Activated naive CD4-positive, alpha-beta T cell treated with anti-CD3 and anti-CD28 coated beads for 36 hours (primary cell): ENCODE data around the gene EVPLL. TPM values are rescaled to one million over a fixed set of nuclear protein-coding genes. Genes with fewer than 3 reads are reported as not detected.
A peak's percentile ranks its signal among the peaks of the same experiment; 100 is the strongest.
"Not testable (repeated sequence)": the region's sequence is repeated elsewhere in the genome, so short reads cannot be mapped to it uniquely, and the experiment has no call there.

ENCODE experiments used
- CTCF ChIA-PET: fragments of 350-600 bp; sonication (Branson Sonifier 250); formaldehyde crosslinking; loops from one replicate; lab custom pipeline; 2021; ENCODE audit warnings: antibody characterized with exemption; lab: Charles Lee
- DNase-seq: peaks from one replicate; pipeline ENCODE4 v3.0.0-alpha.2; 2020
- H3K27ac Mint-ChIP-seq: one replicate; pipeline ENCODE4 v1.8.0; 2021; ENCODE audit warnings: mild to moderate bottlenecking, mixed read lengths
- H3K27me3 Mint-ChIP-seq: one replicate; pipeline ENCODE4 v1.8.0; 2021; ENCODE audit warnings: low read depth, mixed read lengths
- H3K36me3 Mint-ChIP-seq: one replicate; pipeline ENCODE4 v1.8.0; 2021; ENCODE audit warnings: low read depth, mixed read lengths
- H3K4me1 Mint-ChIP-seq: one replicate; pipeline ENCODE4 v1.8.0; 2021; ENCODE audit warnings: low read depth, mixed read lengths
- H3K4me3 Mint-ChIP-seq: one replicate; pipeline ENCODE4 v1.8.0; 2021; ENCODE audit warnings: mild to moderate bottlenecking, moderate library complexity, mixed read lengths
- H3K9me3 Mint-ChIP-seq: one replicate; pipeline ENCODE4 v1.8.0; 2021; ENCODE audit warnings: mixed read lengths
- intact Hi-C: fragments of 100-400 bp; cut with micrococcal nuclease; formaldehyde crosslinking; loops from one replicate; pipeline ENCODE4 v1.15.1; 2023
- total RNA-seq, 2 experiments: library from RNA; stranded (reverse); gene quantifications; one replicate each; pipeline ENCODE4 v1.2.3, GENCODE V29; 2021

EVPLL gene
- total RNA-seq: not detected

DNA sequence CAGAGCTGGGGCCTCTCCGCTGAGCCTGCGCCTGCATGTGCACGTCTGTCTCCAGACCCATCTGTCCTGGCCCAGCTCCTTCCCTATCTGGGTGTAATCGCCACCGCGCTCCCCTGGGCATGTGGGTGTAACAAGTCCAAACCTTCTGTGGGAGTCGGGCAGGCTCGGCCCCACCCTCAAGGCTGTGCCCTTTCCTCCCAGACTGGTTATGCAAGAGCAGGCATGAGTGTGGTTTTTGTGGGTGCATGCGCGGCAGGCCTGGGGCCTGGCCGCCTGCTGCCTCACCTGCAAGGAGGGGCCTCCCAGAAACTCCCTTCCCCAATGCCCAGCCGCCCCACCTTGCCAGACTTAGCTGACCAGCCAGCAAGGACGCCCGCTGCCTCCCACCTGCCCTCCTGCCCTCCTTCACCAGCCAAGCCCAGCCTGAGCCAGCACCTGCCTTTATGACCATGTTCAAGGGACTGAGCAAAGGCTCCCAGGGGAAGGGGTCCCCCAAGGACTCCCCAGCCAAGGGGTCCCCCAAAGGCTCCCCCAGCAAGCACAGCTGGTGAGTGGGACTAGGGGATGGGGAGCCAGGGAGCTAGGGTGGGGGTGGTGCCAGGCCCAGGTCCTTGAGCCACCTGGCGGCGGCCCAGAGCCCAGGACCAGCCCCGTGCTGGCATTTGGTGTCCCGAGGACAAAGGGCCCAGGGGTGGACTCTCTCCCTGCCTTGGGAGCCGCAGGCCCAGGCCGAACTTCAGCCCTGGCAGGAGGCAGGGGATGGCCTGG, at the start of gene EVPLL:
TSS of gene EVPLL (plus strand) at position 342 of the 768 bp plus-strand sequence. CDS start 3,160 bp downstream, outside the sequence.
- H3K36me3 Mint-ChIP-seq: peaks cover 2% of the 10 kb centered on the region
- H3K9me3 Mint-ChIP-seq: no peaks in the 10 kb centered on the region

DNA sequence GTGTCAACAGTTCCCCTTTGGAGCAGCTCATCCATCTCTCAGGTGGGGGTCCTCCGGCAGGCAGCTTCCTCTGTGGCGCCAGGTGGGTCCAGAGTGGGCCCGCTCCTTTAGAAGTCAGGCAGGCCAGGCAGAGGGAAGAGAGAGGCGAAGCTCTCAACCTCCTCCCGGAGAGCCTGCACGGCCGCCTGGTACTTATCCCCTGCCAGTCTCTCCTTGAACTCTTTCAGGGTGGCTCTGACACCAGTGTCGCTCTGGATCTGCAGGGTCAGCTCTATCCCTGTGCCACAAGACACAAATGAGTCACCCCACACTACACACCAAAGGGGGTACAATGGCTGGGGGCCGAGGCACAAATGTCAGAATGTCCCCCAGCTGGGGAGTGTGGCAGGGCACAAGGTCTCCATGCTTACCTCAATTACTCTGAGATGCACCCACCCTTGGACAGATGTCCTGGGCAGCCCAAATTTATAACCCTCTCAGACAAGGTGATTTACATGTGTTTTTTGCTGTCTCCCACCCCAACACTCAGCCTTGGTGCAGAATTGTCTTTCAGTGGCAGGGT, 48.9 kb upstream of the EVPLL start:
- H3K4me3 Mint-ChIP-seq: no peak overlapping the region
- peaks cover 18% of the 10 kb centered on the region for H3K4me1 Mint-ChIP-seq
- no peak overlapping the region for H3K27ac Mint-ChIP-seq
- peaks cover 8% of the 10 kb centered on the region for H3K36me3 Mint-ChIP-seq
- H3K9me3 Mint-ChIP-seq: no peaks in the 10 kb centered on the region
- H3K27me3 Mint-ChIP-seq: no peaks in the 10 kb centered on the region
- intact Hi-C loops: no loop called here
- no peak for DNase-seq
- CTCF ChIA-PET: interaction anchor here (1.4 kb wide), 1 partner anchor 110 kb away, joined by 4 read pairs; no protein-coding TSS in a partner anchor

More for the DNA sequence above, at the start of gene EVPLL:
- DNase-seq: no peak
- Mint-ChIP-seq H3K4me1 (peaks cover 4% of the 10 kb centered on the region), H3K27ac (no peak within 1 kb of the TSS), H3K27me3 (peaks cover 8% of the 10 kb centered on the region), H3K4me3 (no peak within 1 kb of the TSS)
- CTCF ChIA-PET: no interaction called here
- intact Hi-C loops: no loop called here

GRCh38 chr17:18331879-18332278, 45.7 kb upstream of the EVPLL start:
- peak overlapping the region; percentile 8 for H3K27ac Mint-ChIP-seq
- no peak for DNase-seq
- H3K4me3 Mint-ChIP-seq: no peak overlapping the region
- no peaks in the 10 kb centered on the region for H3K27me3 Mint-ChIP-seq
- peaks cover 11% of the 10 kb centered on the region for H3K36me3 Mint-ChIP-seq
- no peaks in the 10 kb centered on the region for H3K4me1 Mint-ChIP-seq
- H3K9me3 Mint-ChIP-seq: no peaks in the 10 kb centered on the region
- intact Hi-C loops: no loop called here
- CTCF ChIA-PET: no interaction called here

GRCh38 chr17:18332909-18333489, 44.6 kb upstream of the EVPLL start:
- Mint-ChIP-seq H3K9me3 (no peaks in the 10 kb centered on the region), H3K36me3 (peaks cover 16% of the 10 kb centered on the region), H3K4me3 (no peak overlapping the region), H3K27ac (no peak overlapping the region), H3K4me1 (no peaks in the 10 kb centered on the region), H3K27me3 (no peaks in the 10 kb centered on the region)
- CTCF ChIA-PET: interaction anchor here (1.1 kb wide), 1 partner anchor 10 kb away, joined by 3 read pairs; no protein-coding TSS in a partner anchor
- intact Hi-C loops: no loop called here
- DNase-seq: no peak

GRCh38 chr17:18338158-18338557, 39.4 kb upstream of the EVPLL start:
- H3K4me1 Mint-ChIP-seq, H3K27ac Mint-ChIP-seq, H3K4me3 Mint-ChIP-seq, H3K9me3 Mint-ChIP-seq, intact Hi-C loops, DNase-seq, CTCF ChIA-PET, H3K27me3 Mint-ChIP-seq: not testable (repeated sequence)
- peaks cover 35% of the 10 kb centered on the region for H3K36me3 Mint-ChIP-seq

DNA sequence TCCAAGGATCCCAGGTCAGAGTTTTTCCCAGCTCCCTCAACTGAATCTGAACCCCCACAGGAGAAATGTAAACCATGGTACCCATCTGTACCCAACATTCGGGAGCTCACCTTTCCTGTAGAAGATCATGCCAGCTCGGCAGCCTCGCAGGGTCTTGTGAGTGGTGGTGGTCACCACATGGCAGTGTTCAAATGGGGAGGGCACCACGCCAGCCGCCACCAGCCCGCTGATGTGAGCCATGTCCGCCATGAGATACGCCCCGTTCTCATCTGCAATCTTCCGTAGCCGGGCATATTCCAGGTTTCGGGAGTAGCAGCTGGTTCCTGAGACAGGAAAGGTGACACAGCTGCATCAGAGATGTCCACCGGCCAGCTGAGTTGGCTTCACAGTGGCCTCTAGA, 37.6 kb upstream of the EVPLL start:
- H3K9me3 Mint-ChIP-seq: no peaks in the 10 kb centered on the region
- H3K27me3 Mint-ChIP-seq: no peaks in the 10 kb centered on the region
- peaks cover 36% of the 10 kb centered on the region for H3K36me3 Mint-ChIP-seq
- H3K4me1 Mint-ChIP-seq: no peaks in the 10 kb centered on the region
- no peak overlapping the region for H3K4me3 Mint-ChIP-seq
- no peak overlapping the region for H3K27ac Mint-ChIP-seq
- intact Hi-C loops: no loop called here
- no peak for DNase-seq
- CTCF ChIA-PET: no interaction called here

GRCh38 chr17:18344021-18344420, 33.6 kb upstream of the EVPLL start:
- Mint-ChIP-seq H3K4me3 (no peak overlapping the region), H3K9me3 (no peaks in the 10 kb centered on the region), H3K27me3 (no peaks in the 10 kb centered on the region), H3K4me1 (no peaks in the 10 kb centered on the region), H3K36me3 (peaks cover 37% of the 10 kb centered on the region), H3K27ac (no peak overlapping the region)
- CTCF ChIA-PET: no interaction called here
- intact Hi-C loops: no loop called here
- DNase-seq: no peak

DNA sequence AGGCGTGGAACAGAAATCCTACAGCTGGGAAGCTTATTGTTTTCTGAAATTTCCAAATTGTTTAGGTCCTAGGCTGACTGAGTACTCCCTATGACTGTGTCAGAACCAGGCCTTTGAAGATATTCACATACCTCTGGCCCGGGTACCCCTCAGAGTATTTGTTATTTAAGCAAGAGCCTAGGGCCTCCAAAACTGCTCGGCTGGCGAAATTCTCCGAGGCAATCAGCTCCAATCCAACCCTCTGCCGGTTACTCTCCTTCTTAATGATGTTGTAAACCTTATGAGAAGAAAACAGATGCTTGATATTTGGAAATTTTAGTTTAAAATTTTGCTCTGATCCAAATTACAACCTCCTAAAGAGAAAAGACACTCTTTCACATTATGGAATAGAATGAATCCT, 24.0 kb upstream of the EVPLL start:
- CTCF ChIA-PET: no interaction called here
- H3K4me1 Mint-ChIP-seq: no peaks in the 10 kb centered on the region
- no peak for DNase-seq
- peaks cover 20% of the 10 kb centered on the region for H3K36me3 Mint-ChIP-seq
- no peaks in the 10 kb centered on the region for H3K9me3 Mint-ChIP-seq
- intact Hi-C loops: no loop called here
- H3K27ac Mint-ChIP-seq: no peak overlapping the region
- H3K27me3 Mint-ChIP-seq: no peaks in the 10 kb centered on the region
- no peak overlapping the region for H3K4me3 Mint-ChIP-seq

GRCh38 chr17:18356624-18357023, 21.0 kb upstream of the EVPLL start:
- peaks cover 2% of the 10 kb centered on the region for H3K4me1 Mint-ChIP-seq
- no peak overlapping the region for H3K27ac Mint-ChIP-seq
- peaks cover 23% of the 10 kb centered on the region for H3K36me3 Mint-ChIP-seq
- H3K4me3 Mint-ChIP-seq: no peak overlapping the region
- intact Hi-C loops: no loop called here
- CTCF ChIA-PET: no interaction called here
- H3K27me3 Mint-ChIP-seq: no peaks in the 10 kb centered on the region
- no peak for DNase-seq
- H3K9me3 Mint-ChIP-seq: no peaks in the 10 kb centered on the region

DNA sequence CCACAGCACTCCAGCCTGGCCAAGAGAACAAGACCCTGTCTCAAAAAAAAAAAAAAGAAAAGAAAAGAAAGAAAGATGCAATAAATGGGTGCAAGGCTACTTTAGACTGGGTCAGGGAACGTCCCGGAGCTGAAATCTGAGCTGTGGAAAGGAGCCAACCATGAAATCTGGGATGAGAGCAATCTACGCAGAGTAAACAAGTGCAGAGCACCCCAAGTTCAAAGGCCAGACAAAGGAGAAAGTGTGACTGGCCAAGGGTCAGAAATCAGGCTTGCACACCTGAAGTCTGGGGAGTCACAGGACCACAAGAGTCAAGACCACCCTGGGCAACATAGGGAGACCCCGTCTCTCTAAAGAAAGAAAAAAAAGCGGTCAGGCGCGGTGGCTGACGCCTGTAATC, 17.1 kb upstream of the EVPLL start:
- peaks cover 15% of the 10 kb centered on the region for H3K4me1 Mint-ChIP-seq
- H3K9me3 Mint-ChIP-seq: no peaks in the 10 kb centered on the region
- peaks cover 12% of the 10 kb centered on the region for H3K36me3 Mint-ChIP-seq
- H3K27me3 Mint-ChIP-seq: no peaks in the 10 kb centered on the region
- H3K27ac Mint-ChIP-seq: no peak overlapping the region
- CTCF ChIA-PET: no interaction called here
- H3K4me3 Mint-ChIP-seq: no peak overlapping the region
- no peak for DNase-seq
- intact Hi-C loops: loop anchor here (5.0 kb wide), 1 partner anchor 178 kb away; the partner anchor contains the start of gene ALKBH5

GRCh38 chr17:18361837-18362697, 15.5 kb upstream of the EVPLL start:
- Mint-ChIP-seq H3K4me3 (peak overlapping the region; percentile 89), H3K27ac (no peak overlapping the region), H3K36me3 (peaks cover 8% of the 10 kb centered on the region), H3K9me3 (no peaks in the 10 kb centered on the region), H3K27me3 (no peaks in the 10 kb centered on the region), H3K4me1 (peaks cover 15% of the 10 kb centered on the region)
- intact Hi-C loops: loop anchor here (2.0 to 5.0 kb wide), 2 partner anchors 101 to 180 kb away; partner anchors contain the start of genes ALKBH5 and MIEF2
- DNase-seq: no peak
- CTCF ChIA-PET: interaction anchor here (0.6 kb wide), 1 partner anchor 54 kb away, joined by 3 read pairs; no protein-coding TSS in a partner anchor

DNA sequence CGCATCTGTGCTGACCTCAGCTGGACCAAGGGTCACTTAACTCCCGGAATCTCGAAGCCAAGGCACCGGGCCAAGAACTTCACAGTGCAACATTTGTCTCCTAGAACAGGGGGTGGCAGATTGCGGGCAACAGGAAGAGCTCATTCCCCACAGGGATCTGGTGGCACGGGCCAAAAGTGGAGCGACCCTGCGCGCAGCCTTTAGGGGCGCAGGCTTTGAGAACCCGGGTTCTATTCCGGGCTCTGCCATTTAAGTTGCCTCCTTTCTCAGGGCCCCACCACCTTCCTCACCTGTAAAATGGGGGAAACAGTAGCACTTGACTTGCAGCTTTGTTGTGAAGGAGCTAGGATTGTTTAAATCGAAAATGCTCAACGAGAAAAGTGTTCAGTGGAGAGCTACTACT, 14.9 kb upstream of the EVPLL start:
- H3K36me3 Mint-ChIP-seq: peaks cover 8% of the 10 kb centered on the region
- no peaks in the 10 kb centered on the region for H3K9me3 Mint-ChIP-seq
- H3K27ac Mint-ChIP-seq: no peak overlapping the region
- peak; percentile 11 for DNase-seq
- CTCF ChIA-PET: no interaction called here
- intact Hi-C loops: loop anchor here (1.0 to 5.0 kb wide), 3 partner anchors 47 to 180 kb away; partner anchors contain the start of genes ALKBH5, MIEF2 and SMCR8
- peaks cover 15% of the 10 kb centered on the region for H3K4me1 Mint-ChIP-seq
- H3K27me3 Mint-ChIP-seq: no peaks in the 10 kb centered on the region
- H3K4me3 Mint-ChIP-seq: peak overlapping the region; percentile 89
